ENCODE results near the gene CCDC142. TPM values are rescaled to one million over a fixed set of nuclear protein-coding genes. Genes with fewer than 3 reads are reported as not detected.

Gene CCDC142
- total RNA-seq, 4 donors from 2014 or later: 10.4 to 31.1 (median 18.7) TPM

DNA sequence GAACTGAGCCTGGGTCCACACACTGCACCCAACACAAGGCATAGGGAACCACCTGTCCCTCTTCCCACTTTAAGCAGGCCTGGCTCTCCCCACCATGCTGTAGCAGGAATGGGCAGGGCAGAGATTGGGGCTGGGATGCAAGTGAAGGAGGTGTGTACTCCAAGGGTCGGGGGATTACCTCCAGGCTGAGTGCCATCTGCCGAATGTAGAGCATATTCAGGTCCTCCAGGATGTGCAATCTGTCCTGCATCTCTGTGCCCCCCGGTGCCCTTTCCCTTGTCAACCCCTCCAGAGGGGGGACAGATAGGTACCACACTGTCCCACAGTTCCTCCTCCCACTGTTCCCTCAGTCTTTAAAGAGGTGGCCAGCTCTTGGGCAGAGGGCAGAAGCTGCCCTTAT, 43.4 kb downstream of the CCDC142 start:
- 38% methylated on average over 3 of the region's 3 CpGs for WGBS
- H3K27me3 ChIP-seq: no peaks in the 10 kb centered on the region
- no peaks in the 10 kb centered on the region for H3K9me3 ChIP-seq
- peak in 1 of 2 donors; percentile 61 for DNase-seq (ENCODE audit: low spot score in 2 of 2)
- peaks cover 32% of the 10 kb centered on the region for H3K4me1 ChIP-seq
- no peaks in the 10 kb centered on the region for H3K36me3 ChIP-seq
- peak overlapping the region; percentile 84 for H3K27ac ChIP-seq
- TF ChIP-seq POLR2AphosphoS5 (IDR thresholded peaks at IDR 0.05): no peak
- TF ChIP-seq POLR2A (IDR thresholded peaks at IDR 0.05): no peak
- TF ChIP-seq EP300 (IDR thresholded peaks at IDR 0.05): no peak
- TF ChIP-seq, protein P1, sequence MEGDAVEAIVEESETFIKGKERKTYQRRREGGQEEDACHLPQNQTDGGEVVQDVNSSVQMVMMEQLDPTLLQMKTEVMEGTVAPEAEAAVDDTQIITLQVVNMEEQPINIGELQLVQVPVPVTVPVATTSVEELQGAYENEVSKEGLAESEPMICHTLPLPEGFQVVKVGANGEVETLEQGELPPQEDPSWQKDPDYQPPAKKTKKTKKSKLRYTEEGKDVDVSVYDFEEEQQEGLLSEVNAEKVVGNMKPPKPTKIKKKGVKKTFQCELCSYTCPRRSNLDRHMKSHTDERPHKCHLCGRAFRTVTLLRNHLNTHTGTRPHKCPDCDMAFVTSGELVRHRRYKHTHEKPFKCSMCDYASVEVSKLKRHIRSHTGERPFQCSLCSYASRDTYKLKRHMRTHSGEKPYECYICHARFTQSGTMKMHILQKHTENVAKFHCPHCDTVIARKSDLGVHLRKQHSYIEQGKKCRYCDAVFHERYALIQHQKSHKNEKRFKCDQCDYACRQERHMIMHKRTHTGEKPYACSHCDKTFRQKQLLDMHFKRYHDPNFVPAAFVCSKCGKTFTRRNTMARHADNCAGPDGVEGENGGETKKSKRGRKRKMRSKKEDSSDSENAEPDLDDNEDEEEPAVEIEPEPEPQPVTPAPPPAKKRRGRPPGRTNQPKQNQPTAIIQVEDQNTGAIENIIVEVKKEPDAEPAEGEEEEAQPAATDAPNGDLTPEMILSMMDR (IDR thresholded peaks at IDR 0.05): no peak
- H3K4me3 ChIP-seq: peak overlapping the region; percentile 65

DNA sequence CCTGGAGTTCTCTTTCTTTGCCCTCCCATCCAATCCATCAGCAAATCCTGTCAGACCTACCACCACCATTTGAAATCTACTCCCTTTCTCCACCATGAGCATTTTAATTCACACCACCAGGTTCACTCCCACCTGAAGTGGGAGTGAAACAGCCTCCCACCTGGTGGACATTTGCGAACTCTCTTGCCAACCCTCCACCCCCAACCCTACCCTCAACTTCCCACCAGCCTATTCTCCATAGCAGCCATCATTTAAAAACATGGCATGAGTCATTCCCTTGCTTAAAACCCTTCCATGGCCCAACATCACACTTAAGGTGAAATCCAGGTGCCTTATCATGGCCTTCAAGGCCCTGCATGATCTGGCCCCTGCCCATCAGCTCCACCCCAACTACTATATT, 44.5 kb downstream of the CCDC142 start:
- Histone ChIP-seq H3K27me3 (no peaks in the 10 kb centered on the region), H3K9me3 (no peaks in the 10 kb centered on the region), H3K4me1 (peaks cover 32% of the 10 kb centered on the region), H3K27ac (no peak overlapping the region), H3K4me3 (no peak overlapping the region), H3K36me3 (no peaks in the 10 kb centered on the region)
- 97% methylated on average over 1 of the region's 1 CpG for WGBS
- TF ChIP-seq, protein P1 (IDR thresholded peaks at IDR 0.05): no peak
- no peak for TF ChIP-seq EP300 (IDR thresholded peaks at IDR 0.05)
- TF ChIP-seq POLR2AphosphoS5 (IDR thresholded peaks at IDR 0.05): no peak
- TF ChIP-seq POLR2A (IDR thresholded peaks at IDR 0.05): no peak
- peak in 1 of 2 donors; percentile 6 for DNase-seq (ENCODE audit: low spot score in 2 of 2)

DNA sequence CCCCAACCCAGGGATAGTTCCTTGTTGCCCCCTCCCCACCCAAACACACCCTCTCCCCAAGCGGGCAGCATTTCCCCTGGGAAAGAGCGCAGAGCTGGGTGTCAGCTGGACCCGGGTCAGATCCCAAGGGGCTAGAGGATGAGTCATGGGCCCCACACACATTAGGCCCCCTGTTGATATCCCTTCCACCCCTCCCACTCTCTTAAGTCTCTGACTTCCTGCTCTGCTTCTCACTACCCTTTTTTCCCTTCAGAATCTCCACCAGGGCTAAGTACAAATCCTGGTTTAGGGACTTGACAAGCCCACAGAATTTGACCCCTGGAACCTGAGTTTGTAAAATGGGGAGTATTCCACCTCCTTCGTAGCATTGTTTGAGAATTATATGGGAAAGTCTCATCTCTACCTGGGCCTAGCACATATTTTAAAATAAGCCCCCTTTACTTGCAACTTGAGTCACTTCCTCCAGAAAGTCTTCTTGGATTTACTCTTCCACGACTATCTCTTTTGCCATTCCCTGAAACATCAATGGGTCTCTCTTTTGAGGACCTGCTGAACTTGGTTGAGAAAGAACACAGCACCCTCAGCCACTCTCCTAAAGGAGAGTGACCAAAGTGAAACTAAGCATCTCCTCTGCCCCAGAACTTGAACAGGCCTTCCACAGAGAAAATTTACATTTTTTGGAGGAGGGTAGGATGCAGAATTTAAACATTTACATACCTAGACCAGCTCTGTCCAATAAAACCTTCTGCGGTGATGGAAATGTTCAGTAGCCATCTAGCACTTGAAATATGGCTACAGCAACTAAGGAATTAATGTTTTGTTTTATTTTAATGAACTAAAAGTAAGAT, 45.7 kb downstream of the CCDC142 start:
- H3K27me3 ChIP-seq: no peaks in the 10 kb centered on the region
- DNase-seq (ENCODE audit: low spot score in 2 of 2): no peak
- WGBS: 63% methylated on average over 6 of the region's 6 CpGs
- H3K4me3 ChIP-seq: no peak overlapping the region
- H3K36me3 ChIP-seq: peaks cover 8% of the 10 kb centered on the region
- H3K27ac ChIP-seq: no peak overlapping the region
- H3K4me1 ChIP-seq: peaks cover 31% of the 10 kb centered on the region
- TF ChIP-seq POLR2A (IDR thresholded peaks at IDR 0.05) (no peak), EP300 (IDR thresholded peaks at IDR 0.05) (no peak), POLR2AphosphoS5 (IDR thresholded peaks at IDR 0.05) (no peak)
- TF ChIP-seq, protein P1 (IDR thresholded peaks at IDR 0.05): no peak
- H3K9me3 ChIP-seq: no peaks in the 10 kb centered on the region

DNA sequence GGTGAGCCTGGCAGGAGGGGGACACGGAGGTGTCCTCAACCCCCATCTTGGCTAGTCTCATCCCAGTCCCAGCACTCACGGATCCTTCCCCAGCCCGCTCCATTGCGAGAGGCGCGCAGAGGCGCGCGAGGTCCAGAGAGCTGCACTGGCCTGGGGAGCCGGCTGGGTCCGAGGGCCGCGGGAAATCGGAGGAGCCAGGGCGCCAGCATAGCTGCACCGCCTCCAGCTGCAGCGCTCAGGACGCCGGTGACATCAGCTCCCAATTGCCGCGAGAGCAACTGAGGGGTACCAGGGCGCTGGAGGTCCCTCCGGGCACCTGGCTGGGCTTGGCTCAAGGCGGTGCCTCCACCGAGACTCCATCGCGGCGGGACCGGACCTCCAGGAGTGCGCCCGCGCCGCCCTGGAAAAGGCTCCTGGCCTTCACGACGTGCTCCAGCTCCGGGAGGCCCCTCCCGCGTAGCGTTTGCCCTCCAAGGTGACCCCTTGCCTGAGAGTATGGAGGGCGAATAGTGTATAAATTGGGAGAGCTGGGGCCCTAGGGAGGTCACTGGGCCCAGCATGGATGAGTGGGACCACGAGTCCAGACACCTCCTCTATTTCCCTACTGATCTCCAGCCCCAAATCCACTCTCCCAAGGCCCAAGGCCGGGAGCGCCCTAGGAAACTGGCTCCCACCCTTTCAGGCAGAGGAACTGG, 46.5 kb downstream of the CCDC142 start:
- Histone ChIP-seq H3K4me1 (peaks cover 24% of the 10 kb centered on the region), H3K27ac (no peak overlapping the region), H3K9me3 (no peaks in the 10 kb centered on the region), H3K27me3 (no peaks in the 10 kb centered on the region), H3K4me3 (no peak overlapping the region), H3K36me3 (peaks cover 16% of the 10 kb centered on the region)
- 78% methylated on average over 18 of the region's 43 CpGs for WGBS
- TF ChIP-seq POLR2A (IDR thresholded peaks at IDR 0.05) (no peak), POLR2AphosphoS5 (IDR thresholded peaks at IDR 0.05) (no peak), EP300 (IDR thresholded peaks at IDR 0.05) (no peak)
- TF ChIP-seq, protein P1 (IDR thresholded peaks at IDR 0.05): no peak
- peak in 1 of 2 donors; percentile 59 for DNase-seq (ENCODE audit: low spot score in 2 of 2)

DNA sequence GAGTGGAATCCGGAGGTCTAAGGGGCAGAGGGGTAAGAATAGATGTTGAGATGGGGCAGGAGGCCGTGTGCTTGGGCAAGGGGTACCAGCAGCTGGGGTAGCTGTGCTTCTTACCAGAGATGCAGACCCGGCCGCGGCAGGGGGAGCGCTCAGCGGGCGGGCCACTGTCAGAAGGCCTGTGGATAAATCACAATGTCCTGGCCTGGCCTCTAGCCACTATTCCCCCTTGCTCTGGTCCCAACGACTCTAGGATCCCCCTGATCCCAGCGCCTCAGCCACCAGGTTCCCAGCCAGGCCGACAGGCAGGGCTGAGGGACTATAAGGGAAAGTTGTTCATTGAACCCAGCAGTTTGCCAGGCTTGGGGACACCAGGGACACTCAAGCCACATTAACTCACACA, 52.3 kb downstream of the CCDC142 start:
- peaks cover 68% of the 10 kb centered on the region for H3K36me3 ChIP-seq

More for the DNA sequence above, 52.3 kb downstream of the CCDC142 start:
- no peak for TF ChIP-seq POLR2A (IDR thresholded peaks at IDR 0.05)
- no peak for TF ChIP-seq EP300 (IDR thresholded peaks at IDR 0.05)
- no peak for TF ChIP-seq POLR2AphosphoS5 (IDR thresholded peaks at IDR 0.05)
- TF ChIP-seq, protein P1 (IDR thresholded peaks at IDR 0.05): no peak
- no peak overlapping the region for H3K4me3 ChIP-seq
- no peak overlapping the region for H3K27ac ChIP-seq
- H3K9me3 ChIP-seq: no peaks in the 10 kb centered on the region
- H3K27me3 ChIP-seq: no peaks in the 10 kb centered on the region
- no peak for DNase-seq (ENCODE audit: low spot score in 2 of 2)
- 87% methylated on average over 7 of the region's 11 CpGs for WGBS
- H3K4me1 ChIP-seq: peaks cover 3% of the 10 kb centered on the region
